ENCODE data around the gene CBARP. TPM values are rescaled to one million over a fixed set of nuclear protein-coding genes. Genes with fewer than 3 reads are reported as not detected.
A peak's percentile ranks its signal among the peaks of the same experiment; 100 is the strongest.

Gene CBARP
- total and polyA plus RNA-seq, 2 of the 13 experiments (the other 11 are each of a cell fraction or from before 2014, with no cell fraction given) = 1.2 to 1.4 TPM

- TF ChIP-seq PAXIP1 (CRISPR knock-in tag; conservative IDR thresholded peaks at IDR 0.05) = peak; percentile 99
- no peak for TF ChIP-seq GLI4 (CRISPR knock-in tag; IDR thresholded peaks at IDR 0.05; ENCODE audit: borderline replicate concordance)
- TF ChIP-seq ZNF383 (CRISPR knock-in tag; IDR thresholded peaks at IDR 0.05; ENCODE audit: borderline replicate concordance) = 0 out of 2 replicates have a peak, but pooled peaks have one; percentile 29
- TF ChIP-seq, protein P1, sequence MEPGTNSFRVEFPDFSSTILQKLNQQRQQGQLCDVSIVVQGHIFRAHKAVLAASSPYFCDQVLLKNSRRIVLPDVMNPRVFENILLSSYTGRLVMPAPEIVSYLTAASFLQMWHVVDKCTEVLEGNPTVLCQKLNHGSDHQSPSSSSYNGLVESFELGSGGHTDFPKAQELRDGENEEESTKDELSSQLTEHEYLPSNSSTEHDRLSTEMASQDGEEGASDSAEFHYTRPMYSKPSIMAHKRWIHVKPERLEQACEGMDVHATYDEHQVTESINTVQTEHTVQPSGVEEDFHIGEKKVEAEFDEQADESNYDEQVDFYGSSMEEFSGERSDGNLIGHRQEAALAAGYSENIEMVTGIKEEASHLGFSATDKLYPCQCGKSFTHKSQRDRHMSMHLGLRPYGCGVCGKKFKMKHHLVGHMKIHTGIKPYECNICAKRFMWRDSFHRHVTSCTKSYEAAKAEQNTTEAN (CRISPR knock-in tag; conservative IDR thresholded peaks at IDR 0.05) = no peak
- TF ChIP-seq ZNF484 (CRISPR knock-in tag; IDR thresholded peaks at IDR 0.05; ENCODE audit: borderline replicate concordance, low read depth) = no peak
- peak; percentile 77; the same call in 1 of the 2 replicates for TF ChIP-seq STAT6 (CRISPR knock-in tag; IDR thresholded peaks at IDR 0.05; ENCODE audit: borderline replicate concordance)
- no peak for TF ChIP-seq ETV6 (CRISPR knock-in tag; conservative IDR thresholded peaks at IDR 0.05)
- no peak for TF ChIP-seq RBM39 (IDR thresholded peaks at IDR 0.05; ENCODE audit: low read depth, low read length, poor library complexity, severe bottlenecking)
- TF ChIP-seq ZNF230 (CRISPR knock-in tag; IDR thresholded peaks at IDR 0.05) = peak; percentile 76; the same call in 1 of the 2 replicates
- TF ChIP-seq SP4 (CRISPR knock-in tag; IDR thresholded peaks at IDR 0.05) = no peak; the same call in none of the 2 replicates
- TF ChIP-seq NONO (IDR thresholded peaks at IDR 0.05) = no peak
- peak; percentile 94 for TF ChIP-seq NONO (CRISPR knock-in tag; conservative IDR thresholded peaks at IDR 0.05)
- TF ChIP-seq ZSCAN21 (CRISPR knock-in tag; IDR thresholded peaks at IDR 0.05; ENCODE audit: borderline replicate concordance) = peak; percentile 59; the same call in 1 of the 2 replicates
- peak; percentile 40; the same call in 1 of the 2 replicates for TF ChIP-seq ATF1 (CRISPR knock-in tag; IDR thresholded peaks at IDR 0.05)
- TF ChIP-seq AGO1 (IDR thresholded peaks at IDR 0.05; ENCODE audit: low read depth, low read length, poor library complexity, severe bottlenecking) = peak; percentile 84
- peak; percentile 47 for TF ChIP-seq CBX1 (IDR thresholded peaks at IDR 0.05; ENCODE audit: low read depth)
- TF ChIP-seq GRHL1 (CRISPR knock-in tag; conservative IDR thresholded peaks at IDR 0.05) = no peak
- TF ChIP-seq ZNF746 (CRISPR knock-in tag; IDR thresholded peaks at IDR 0.05) = peak; percentile 99
These were observed 7.1 kb upstream of the CBARP start (continued) for GRCh38 chr19:1244693-1245451.
